ENCODE measurements around the gene L2HGDH.

- TF ChIP-seq POLR2AphosphoS5 (IDR thresholded peaks at IDR 0.05; ENCODE audit: low read depth, low read length) (no peak), SIN3A (IDR thresholded peaks at IDR 0.05; ENCODE audit: borderline replicate concordance, insufficient read depth, low read length) (no peak), TAF1 (IDR thresholded peaks at IDR 0.05; ENCODE audit: borderline replicate concordance, insufficient read depth, low read length) (no peak)
These were observed 40.6 kb upstream of the L2HGDH start for GRCh38 chr14:50352584-50352983.
